IPS-18c (cell line): ENCODE measurements around the gene KLK6.

Source experiments
- H3K4me3 ChIP-seq: 2 replicates; pipeline ENCODE4 v1.7.0; 2013; ENCODE audit warnings: low read depth, mild to moderate bottlenecking, low read length, moderate library complexity; ENCODE audit not compliant: insufficient read depth
- H3K9me3 ChIP-seq: one replicate; pipeline ENCODE4 v1.6.1; 2013; ENCODE audit warnings: mild to moderate bottlenecking, low read length, moderate library complexity; ENCODE audit not compliant: control insufficient read depth, insufficient read depth

KLK6 gene

GRCh38 chr19:50932018-50932689 lies 37.2 kb downstream of the KLK6 start:
- Histone ChIP-seq H3K9me3 (no peaks in the 10 kb centered on the region), H3K4me3 (no peak overlapping the region)

- H3K4me3 ChIP-seq = no peak overlapping the region
- H3K9me3 ChIP-seq = no peaks in the 10 kb centered on the region
Observed at GRCh38 chr19:50931023-50931422, 38.4 kb downstream of the KLK6 start.

DNA sequence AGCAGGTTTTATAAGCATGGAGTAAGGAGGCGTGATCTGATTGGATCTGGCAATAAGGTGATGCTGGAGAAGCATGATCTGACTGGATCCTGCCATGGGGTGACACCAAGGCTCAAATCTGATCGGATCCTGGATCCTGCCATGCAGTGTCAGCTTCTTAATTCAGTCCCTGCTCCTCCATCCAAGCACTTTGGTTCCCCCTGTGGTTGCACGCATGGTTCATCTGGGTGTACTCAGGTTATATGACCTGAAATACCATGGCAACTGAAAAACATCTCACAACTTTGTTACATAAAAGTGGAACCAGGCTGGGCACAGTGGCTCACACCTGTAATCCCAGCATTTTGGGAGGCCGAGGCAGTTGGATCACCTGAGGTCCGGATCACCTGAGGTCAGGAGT lies 40.6 kb downstream of the KLK6 start:
- H3K9me3 ChIP-seq = no peaks in the 10 kb centered on the region
- H3K4me3 ChIP-seq = no peak overlapping the region

DNA sequence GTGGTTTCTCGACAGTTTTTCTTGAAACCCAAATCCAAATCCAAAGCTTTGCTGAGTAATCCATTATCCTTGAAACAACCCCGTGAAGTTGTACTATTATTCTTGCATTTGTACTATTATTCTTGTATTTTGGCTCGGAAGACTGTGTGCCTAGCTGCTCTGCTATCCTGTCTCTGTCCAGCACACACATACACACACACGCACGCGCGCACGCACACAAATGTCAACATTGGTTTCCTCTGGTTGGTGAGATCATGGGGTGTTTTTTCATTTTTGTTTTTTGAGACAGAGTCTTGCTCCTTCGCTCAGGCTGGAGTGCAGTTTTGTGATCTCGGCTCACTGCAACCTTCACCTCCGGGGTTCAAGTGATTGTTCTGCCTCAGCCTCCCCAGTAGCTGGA lies 43.2 kb downstream of the KLK6 start:
- Histone ChIP-seq H3K4me3 (no peak overlapping the region), H3K9me3 (no peaks in the 10 kb centered on the region)

GRCh38 chr19:50925734-50926133 lies 43.7 kb downstream of the KLK6 start:
- Histone ChIP-seq H3K4me3 (no peak overlapping the region), H3K9me3 (no peaks in the 10 kb centered on the region)

DNA sequence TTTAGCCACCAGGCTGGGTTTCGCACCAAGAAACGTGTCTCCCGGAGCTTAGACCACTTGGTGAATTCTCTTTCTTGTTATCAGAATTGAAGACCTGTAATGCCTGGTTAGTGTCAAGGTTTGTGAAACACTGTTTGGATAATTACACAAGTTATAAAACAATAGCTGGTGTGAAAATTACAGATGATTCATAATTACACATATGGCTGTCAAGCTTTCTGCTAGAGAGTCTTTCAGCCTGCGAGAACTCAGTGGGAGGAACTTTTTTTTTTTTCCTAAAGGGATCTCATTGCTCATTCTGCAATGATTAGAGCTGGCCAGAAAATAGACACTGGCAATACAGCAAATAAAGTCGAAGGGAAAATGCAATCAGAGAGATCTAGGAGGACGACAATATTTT lies 44.8 kb downstream of the KLK6 start:
- Histone ChIP-seq H3K9me3 (no peaks in the 10 kb centered on the region), H3K4me3 (no peak overlapping the region)

GRCh38 chr19:50922317-50922853 lies 47.0 kb downstream of the KLK6 start:
- no peak overlapping the region for H3K4me3 ChIP-seq
- no peaks in the 10 kb centered on the region for H3K9me3 ChIP-seq

DNA sequence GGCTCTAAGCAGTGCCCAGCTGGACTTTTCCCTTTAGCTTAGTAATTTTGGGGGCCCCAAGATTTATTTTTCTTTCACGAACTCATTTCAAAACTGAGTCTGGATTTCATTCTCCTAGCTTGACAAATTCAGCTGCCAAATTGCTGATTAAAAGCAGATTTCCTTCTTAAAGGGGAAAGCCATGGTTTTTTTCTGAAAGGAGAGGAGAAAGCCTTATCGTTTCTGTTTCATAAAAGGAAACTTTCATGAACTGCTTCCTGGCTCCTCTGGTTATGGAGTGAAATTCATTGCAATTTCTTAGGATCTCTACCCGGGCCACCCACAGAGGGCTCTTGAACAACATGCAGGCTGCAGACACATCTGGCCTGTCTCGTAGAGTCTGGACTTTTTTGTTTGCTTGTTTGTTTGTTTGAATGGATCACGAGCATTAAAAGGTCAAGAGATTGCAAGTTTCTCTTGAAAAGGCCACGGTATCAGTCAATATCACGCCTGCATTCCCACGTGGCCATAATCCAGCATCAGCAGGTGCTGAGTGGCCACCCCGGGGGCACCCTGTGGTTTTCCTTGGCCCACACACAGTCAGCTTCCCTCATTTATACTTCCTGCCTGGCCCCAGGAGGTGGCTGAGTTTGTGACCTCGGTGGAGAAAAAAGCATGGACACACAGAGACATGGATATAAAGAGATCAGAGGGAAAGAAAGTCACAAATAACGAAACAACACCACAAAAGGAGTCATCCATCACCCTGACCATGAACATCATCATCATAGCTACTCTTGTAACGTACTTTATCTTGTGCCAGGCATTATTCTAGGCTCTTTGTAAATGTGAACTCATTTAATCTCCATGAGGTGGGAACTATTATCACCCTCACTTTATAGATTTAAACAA lies 47.7 kb downstream of the KLK6 start:
- Histone ChIP-seq H3K4me3 (no peak overlapping the region), H3K9me3 (no peaks in the 10 kb centered on the region)

GRCh38 chr19:50916069-50916468 lies 53.3 kb downstream of the KLK6 start:
- no peak overlapping the region for H3K4me3 ChIP-seq
- H3K9me3 ChIP-seq = no peaks in the 10 kb centered on the region

- Histone ChIP-seq H3K4me3 (peak overlapping the region; percentile 4; the same call in 1 of the 2 replicates), H3K9me3 (no peaks in the 10 kb centered on the region)
Observed at GRCh38 chr19:50912727-50913716, 56.4 kb downstream of the KLK6 start.

DNA sequence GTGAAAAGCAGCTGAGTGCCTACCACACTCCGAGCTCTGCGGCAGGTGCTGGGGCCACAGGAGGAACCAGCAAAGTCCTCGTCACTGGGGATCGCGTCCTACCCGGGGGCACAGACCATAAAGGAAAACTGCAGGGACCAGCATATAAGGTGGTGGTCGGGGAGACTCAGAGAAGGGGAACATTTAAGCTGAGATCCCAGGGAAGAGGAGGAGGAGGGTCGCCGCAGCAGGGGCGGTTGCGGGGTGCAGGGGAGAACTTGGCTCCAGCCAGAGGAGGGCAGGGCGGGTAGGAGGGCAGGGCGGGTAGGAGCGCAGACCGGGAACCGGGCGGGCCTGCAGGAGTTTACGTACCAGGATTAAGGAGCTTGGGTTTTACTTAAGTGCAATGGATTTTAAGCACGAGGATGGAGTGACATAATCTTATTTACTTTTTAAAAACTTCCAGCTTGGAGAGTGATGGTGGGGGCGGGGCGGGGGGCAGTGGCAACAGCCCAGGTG lies 57.2 kb downstream of the KLK6 start:
- H3K9me3 ChIP-seq = no peaks in the 10 kb centered on the region
- H3K4me3 ChIP-seq = no peak overlapping the region; the same call in 1 of the 2 replicates

GRCh38 chr19:50911206-50912101 lies 57.9 kb downstream of the KLK6 start, which contains the start of gene KLK4:
KLK4 (minus strand) TSS chr19:50911395; CDS start chr19:50910738, 657 bp downstream.
- Histone ChIP-seq H3K4me3 (no peak within 1 kb of the TSS), H3K9me3 (no peaks in the 10 kb centered on the region)

GRCh38 chr19:50910722-50911121 lies 58.7 kb downstream of the KLK6 start:
- no peaks in the 10 kb centered on the region for H3K9me3 ChIP-seq
- H3K4me3 ChIP-seq = no peak overlapping the region

GRCh38 chr19:50909240-50910070 lies 59.9 kb downstream of the KLK6 start:
- peak overlapping the region; percentile 44 for H3K4me3 ChIP-seq
- H3K9me3 ChIP-seq = no peaks in the 10 kb centered on the region
